ENCODE results near the gene YY1AP1. TPM values are rescaled to one million over a fixed set of nuclear protein-coding genes. Genes with fewer than 3 reads are reported as not detected.
"Not testable (repeated sequence)": the region's sequence is repeated elsewhere in the genome, so short reads cannot be mapped to it uniquely, and the experiment has no call there.

YY1AP1 gene
- total RNA-seq, 4 donors from 2014 or later, result 61.7 to 172 (median 94.6) TPM

DNA sequence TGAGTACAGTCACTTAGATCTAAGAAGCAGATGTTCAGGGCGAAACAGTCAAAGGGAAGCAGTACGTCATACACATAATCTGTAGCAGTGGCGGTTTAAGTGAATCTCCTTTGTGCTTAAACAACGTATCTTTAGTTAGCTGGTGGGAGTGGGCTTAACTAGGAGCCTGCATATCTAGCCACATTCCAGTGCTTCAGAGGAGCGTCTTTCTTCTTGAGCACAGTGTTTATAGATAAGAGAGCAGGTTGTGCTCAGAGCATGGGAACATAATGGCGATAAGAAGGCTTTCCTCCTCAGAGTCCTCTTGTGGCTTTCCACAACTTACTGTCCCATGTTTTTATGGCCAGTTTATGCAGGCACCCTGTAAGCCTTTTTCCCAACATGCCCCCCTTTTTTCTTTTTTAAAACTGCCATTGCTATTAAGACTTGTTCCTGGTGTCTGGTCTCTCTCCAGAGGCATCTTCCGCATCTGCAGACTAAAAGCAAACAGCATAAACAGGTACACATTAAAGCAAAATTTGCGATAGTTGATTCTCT, 3.5 kb upstream of the YY1AP1 start:
- Histone ChIP-seq H3K36me3 (no peaks in the 10 kb centered on the region), H3K9me3 (no peaks in the 10 kb centered on the region), H3K27ac (no peak overlapping the region), H3K27me3 (no peaks in the 10 kb centered on the region), H3K4me1 (peaks cover 9 to 19% of the 10 kb centered on the region in 2 donors), H3K4me3 (replicated peaks in 1 of 3) (no peak overlapping the region)
- no peak for DNase-seq
- intact Hi-C loops (cut with DNase I), result no loop called here
- no peak for TF ChIP-seq POLR2A (IDR thresholded peaks at IDR 0.05)
- TF ChIP-seq, protein P1, sequence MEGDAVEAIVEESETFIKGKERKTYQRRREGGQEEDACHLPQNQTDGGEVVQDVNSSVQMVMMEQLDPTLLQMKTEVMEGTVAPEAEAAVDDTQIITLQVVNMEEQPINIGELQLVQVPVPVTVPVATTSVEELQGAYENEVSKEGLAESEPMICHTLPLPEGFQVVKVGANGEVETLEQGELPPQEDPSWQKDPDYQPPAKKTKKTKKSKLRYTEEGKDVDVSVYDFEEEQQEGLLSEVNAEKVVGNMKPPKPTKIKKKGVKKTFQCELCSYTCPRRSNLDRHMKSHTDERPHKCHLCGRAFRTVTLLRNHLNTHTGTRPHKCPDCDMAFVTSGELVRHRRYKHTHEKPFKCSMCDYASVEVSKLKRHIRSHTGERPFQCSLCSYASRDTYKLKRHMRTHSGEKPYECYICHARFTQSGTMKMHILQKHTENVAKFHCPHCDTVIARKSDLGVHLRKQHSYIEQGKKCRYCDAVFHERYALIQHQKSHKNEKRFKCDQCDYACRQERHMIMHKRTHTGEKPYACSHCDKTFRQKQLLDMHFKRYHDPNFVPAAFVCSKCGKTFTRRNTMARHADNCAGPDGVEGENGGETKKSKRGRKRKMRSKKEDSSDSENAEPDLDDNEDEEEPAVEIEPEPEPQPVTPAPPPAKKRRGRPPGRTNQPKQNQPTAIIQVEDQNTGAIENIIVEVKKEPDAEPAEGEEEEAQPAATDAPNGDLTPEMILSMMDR (IDR thresholded peaks at IDR 0.05), result no peak
- 96% methylated on average over 8 of the region's 8 CpGs for WGBS, 2 donors

DNA sequence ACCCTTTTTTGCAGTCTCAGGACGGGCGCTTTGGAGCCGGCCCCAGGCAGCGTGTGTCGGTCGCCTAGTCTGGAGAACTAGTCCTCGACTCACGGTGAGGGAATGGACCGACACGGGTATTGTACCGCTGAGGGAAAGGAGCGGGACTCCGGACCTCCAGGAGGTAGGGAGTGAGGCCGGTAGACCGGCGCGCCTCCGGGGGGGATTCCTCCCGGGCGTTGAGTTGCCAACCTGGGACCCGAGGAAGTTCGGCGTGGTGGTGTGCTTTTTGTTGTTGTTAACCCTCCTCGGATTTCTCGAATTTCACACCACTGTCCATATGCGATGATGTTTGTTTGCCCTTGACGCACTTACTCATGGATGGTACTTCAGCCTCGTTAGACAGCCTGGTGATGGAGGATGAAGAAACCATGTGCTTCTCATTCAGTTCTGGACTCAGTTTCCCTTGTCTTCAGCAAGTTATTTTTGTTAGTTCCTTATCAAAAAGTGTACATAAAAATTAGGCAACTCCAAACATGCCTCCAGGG, 570 bp upstream of the YY1AP1 start, which contains the start of gene DAP3:
TSS of gene DAP3 (plus strand) at position 11 of the 527 bp plus-strand sequence. CDS start 20,689 bp downstream, outside the sequence.
- H3K9me3 ChIP-seq; H3K27me3 ChIP-seq; intact Hi-C loops (cut with DNase I); H3K36me3 ChIP-seq; DNase-seq: not testable (repeated sequence)
- 0 to 1% methylated on average over 19 to 26 of the region's 28 CpGs for whole genome bisulfite sequencing, 2 donors
- H3K27ac ChIP-seq, result peak within 1 kb of the TSS; percentile 90 to 98 (median 95)
- peak in 1 of 2 donors; percentile 5 for TF ChIP-seq POLR2A (IDR thresholded peaks at IDR 0.05)
- peaks cover 12 to 17% of the 10 kb centered on the region in 2 donors for H3K4me1 ChIP-seq
- H3K4me3 ChIP-seq (replicated peaks in 1 of 3), result peak within 1 kb of the TSS; percentile 59 to 87 (median 83)

DNA sequence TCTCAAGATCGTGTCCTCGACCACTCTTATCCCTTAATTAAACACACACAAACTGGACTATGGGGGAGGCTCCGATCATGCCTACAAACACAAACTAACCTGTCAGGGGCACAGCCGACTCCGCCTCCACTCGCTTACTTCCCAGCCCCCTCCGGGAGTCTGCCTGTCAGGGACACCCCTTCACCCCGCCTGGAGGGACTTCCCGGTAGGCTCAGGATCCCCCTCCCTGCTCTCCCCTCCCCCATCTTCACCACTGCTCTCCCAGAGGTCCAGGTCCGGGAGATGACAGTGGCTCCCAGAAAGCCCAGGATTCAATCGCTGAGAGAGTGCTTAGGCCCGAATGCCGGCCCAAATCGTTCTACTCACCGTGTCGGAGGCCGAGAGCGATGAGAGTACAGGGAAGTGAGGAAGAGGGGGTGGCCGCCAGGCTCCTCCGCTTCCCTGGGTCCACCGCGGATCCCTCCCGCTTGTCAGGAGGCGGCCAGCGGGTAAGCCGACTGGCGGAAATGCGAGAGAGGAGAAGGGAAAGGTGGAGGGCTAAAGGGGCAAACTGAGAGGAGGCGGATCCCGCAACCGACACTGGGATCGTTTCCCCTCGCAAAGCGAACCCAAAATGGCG, 760 bp downstream of the YY1AP1 start:
- H3K27me3 ChIP-seq; H3K36me3 ChIP-seq; intact Hi-C loops (cut with DNase I); H3K9me3 ChIP-seq: not testable (repeated sequence)
- DNase-seq, result peak; percentile 35 to 45
- H3K27ac ChIP-seq, result peak overlapping the region; percentile 90 to 98 (median 95)
- 1 to 2% methylated on average over 20 to 25 of the region's 35 CpGs for WGBS, 2 donors
- peak overlapping the region; percentile 59 to 87 (median 83) for H3K4me3 ChIP-seq (replicated peaks in 1 of 3)
- H3K4me1 ChIP-seq, result peaks cover 17 to 21% of the 10 kb centered on the region in 2 donors

DNA sequence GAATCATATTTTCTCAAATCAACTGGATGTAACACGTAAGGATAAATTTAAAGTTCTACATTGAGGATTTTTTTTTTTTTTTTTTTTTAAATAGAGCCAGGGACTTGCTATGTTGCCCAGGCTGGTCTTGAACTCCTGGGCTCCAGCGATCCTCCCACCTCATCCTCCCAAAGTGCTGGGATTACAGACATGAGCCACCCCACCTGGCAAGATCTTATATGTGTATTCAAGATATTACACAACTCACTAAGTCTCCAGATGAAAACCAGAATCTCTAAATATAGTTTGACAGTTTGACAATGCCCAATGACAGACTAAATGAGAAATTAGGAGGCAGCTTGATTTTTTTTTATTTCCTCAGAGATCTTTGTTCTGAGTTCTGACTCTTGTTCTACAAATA, 6.8 kb downstream of the YY1AP1 start:
- H3K4me3 ChIP-seq (replicated peaks in 1 of 3), result no peak overlapping the region
- H3K36me3 ChIP-seq, result peaks cover 19 to 28% of the 10 kb centered on the region in 2 donors
- H3K27ac ChIP-seq, result no peak overlapping the region
- H3K27me3 ChIP-seq, result no peaks in the 10 kb centered on the region
- WGBS, 2 donors, result 93 to 95% methylated on average over 2 of the region's 2 CpGs
- no peaks in the 10 kb centered on the region for H3K9me3 ChIP-seq
- peaks cover 6 to 12% of the 10 kb centered on the region in 2 donors for H3K4me1 ChIP-seq
- TF ChIP-seq, protein P1 (IDR thresholded peaks at IDR 0.05), result no peak
- no peak for TF ChIP-seq POLR2A (IDR thresholded peaks at IDR 0.05)
- intact Hi-C loops (cut with DNase I), result no loop called here
- no peak for DNase-seq

DNA sequence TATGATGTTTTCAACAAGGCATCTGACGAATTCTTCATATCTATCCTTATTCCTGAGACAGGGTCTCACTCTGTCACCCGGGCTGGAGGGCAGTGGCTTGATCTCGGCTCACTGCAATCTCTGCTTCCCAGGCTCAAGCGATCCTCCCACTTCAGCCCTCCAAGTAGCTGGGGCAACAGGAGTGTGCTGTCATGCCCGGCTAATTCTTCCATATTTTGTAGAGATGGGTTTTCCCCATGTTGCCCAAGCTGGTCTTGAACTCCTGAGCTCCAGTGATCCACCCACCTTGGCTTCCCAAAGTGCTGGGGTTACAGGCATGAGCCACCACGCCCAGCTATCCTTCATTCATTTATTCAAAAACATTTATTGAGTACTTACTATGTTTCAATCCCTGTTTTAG, 8.0 kb downstream of the YY1AP1 start:
- no peak for DNase-seq
- no peaks in the 10 kb centered on the region for H3K9me3 ChIP-seq
- intact Hi-C loops (cut with DNase I), result no loop called here
- H3K36me3 ChIP-seq, result peaks cover 30 to 37% of the 10 kb centered on the region in 2 donors
- WGBS, 2 donors, result 84 to 86% methylated on average over 6 of the region's 6 CpGs
- no peaks in the 10 kb centered on the region for H3K27me3 ChIP-seq
- TF ChIP-seq, protein P1 (IDR thresholded peaks at IDR 0.05), result no peak
- no peak for TF ChIP-seq POLR2A (IDR thresholded peaks at IDR 0.05)
- no peak overlapping the region for H3K27ac ChIP-seq
- H3K4me3 ChIP-seq (replicated peaks in 1 of 3), result no peak overlapping the region
- peaks cover 0 to 12% of the 10 kb centered on the region in 2 donors for H3K4me1 ChIP-seq

DNA sequence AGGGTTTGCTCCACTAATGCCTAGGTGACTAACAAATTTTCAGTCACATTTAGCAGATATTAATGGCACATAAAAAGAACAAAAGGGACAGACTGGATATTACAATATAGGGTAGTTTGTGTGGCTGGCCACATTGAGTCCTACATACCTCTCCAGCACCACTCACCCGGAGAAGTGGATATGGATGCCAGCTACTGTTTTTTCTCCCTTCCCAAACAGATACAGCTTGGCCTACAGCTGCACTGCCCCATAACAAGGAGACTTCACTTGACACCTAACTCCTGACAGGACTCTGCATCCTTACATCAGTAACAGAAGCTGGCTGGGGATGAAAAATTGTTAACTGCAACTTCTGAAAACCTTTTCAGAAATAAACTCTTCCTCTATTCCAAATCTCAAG, 9.6 kb downstream of the YY1AP1 start:
- DNase-seq; H3K4me3 ChIP-seq (replicated peaks in 1 of 3); H3K9me3 ChIP-seq; H3K4me1 ChIP-seq; H3K27ac ChIP-seq; intact Hi-C loops (cut with DNase I); H3K27me3 ChIP-seq: not testable (repeated sequence)
- H3K36me3 ChIP-seq, result peaks cover 44 to 50% of the 10 kb centered on the region in 2 donors
- WGBS, 2 donors, result 71 to 84% methylated on average over 1 of the region's 1 CpG

All from thyroid gland (tissue), 4 donors.